ENCODE data around the gene TIMELESS.
"Not testable (repeated sequence)": the region's sequence is repeated elsewhere in the genome, so short reads cannot be mapped to it uniquely, and the experiment has no call there.

Gene TIMELESS

DNA sequence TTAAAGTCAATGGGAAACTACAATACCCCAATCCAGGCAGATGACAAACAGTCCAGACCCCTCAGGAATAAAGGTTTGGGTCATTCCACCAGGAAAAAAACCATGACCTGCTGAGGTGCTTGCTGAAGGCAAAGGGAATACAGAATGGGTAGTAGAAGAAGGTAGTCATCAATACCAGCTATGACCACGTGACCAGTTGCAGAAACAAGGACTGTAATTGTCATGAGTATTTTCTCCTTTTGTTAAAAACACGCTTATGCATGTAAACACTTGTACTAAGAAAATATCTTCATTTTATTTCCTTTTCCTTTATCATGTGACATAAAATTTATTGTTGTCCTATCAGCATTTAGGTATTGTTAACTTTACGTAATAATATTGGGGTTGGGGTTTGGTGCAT, 45.0 kb downstream of the TIMELESS start:
- DNase-seq (ENCODE audit: low spot score), result not testable (repeated sequence)

DNA sequence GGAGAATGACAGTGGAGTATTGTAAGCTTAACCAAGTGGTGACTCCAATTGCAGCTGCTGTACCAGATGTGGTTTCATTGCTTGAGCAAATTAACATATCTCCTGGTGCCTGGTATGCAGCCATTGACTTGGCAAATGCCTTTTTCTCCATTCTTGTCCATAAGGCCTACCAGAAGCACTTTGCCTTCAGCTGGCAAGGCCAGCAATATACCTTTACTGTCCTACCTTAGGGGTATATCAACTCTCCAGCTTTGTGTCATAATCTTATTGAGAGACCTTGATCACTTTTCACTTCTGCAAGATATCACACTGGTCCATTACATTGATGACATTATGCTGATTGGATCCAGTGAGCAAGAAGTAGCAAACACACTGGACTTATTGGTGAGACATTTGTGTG, 47.6 kb downstream of the TIMELESS start:
- not testable (repeated sequence) for DNase-seq (ENCODE audit: low spot score)

DNA sequence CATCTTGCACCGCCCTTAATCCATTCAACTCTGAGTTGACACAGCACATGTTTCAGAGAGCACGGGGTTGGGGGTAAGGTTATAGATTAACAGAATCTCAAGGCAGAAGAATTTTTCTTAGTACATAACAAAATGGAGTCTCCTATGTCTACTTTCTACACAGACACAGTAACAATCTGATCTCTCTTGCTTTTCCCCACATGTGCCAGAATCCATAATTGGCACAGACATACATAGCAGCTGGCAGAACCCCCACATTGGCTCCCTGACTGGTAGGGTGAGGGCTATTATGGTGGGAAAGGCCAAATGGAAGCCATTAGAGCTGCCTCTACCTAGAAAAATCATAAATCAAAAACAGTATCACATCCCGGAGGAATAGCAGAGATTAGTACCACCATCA, 48.1 kb downstream of the TIMELESS start:
- DNase-seq (ENCODE audit: low spot score), result not testable (repeated sequence)

DNA sequence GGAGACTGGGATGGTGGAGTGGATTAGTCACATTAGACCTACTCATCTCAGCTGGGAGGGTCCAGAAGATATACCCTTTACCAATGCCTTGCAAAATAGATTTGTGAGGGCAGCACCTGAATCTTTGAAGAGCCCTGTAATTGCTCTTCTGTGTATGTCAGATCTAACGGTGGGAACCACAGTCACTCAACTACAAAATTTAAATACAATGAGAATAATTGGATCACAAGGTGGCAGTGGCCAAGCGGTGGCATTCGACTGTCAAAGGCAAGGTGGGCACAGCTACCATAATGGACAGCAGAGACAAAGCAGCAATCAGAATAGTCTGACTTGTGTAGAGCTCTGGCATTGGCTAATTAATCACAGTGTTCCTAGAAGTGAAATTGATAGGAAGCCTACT, 49.8 kb downstream of the TIMELESS start:
- not testable (repeated sequence) for DNase-seq (ENCODE audit: low spot score)

DNA sequence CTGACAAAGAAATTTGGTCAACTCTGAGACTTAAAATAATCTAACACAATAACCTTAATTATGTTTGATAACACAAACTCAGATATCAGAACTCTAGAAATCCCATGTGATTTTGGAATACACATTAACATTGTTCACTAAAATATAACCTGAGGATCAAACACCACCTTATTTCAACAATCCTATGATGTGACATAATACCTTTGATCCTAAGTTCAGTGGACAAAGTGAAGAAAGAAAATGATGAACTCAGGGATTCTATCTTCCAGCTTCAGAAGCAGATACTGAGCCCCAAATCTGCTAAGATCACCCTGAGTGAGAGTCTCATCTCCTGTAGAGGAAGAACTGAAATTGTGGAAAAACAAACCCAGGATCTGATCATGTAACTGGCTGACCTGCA, 50.9 kb downstream of the TIMELESS start:
- DNase-seq (ENCODE audit: low spot score), result no peak

DNA sequence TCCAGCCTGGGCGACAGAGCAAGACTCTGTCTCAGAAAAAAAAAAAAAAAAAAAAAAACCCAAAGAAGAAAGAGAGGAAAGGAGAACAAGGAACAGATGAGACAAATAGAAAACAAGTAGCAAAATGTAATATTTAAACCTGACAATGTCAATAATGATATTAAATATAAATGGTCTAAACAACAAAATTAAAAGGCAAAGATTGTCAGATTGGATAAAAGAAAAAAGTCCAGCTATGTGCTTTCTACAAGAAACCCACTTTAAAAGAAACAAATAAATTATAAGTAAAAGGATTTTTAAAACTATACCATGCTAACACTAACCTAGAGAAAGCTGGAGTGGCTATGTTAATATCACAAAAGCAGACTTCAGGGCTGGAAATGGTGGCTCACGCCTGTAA, 56.9 kb downstream of the TIMELESS start:
- no peak for DNase-seq (ENCODE audit: low spot score)

DNA sequence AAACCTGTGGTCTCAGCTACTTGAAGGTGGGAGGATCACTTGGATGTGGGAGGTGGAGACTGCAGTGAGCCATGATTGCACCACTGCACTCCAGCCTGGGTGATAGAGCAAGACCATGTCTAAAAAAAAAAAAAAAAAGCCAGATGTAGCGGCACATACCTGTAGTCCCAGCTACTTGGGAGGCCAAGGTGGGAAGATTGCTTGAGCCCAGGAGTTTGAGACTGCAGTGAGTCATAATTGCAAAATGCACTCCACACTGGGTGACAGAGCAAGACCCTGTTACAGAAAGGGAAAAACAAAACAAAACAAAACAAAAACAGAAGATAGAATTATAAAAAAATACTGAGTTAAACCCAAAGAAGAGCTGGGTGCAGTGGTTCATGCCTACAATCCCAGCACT, 57.5 kb downstream of the TIMELESS start:
- no peak for DNase-seq (ENCODE audit: low spot score)

DNA sequence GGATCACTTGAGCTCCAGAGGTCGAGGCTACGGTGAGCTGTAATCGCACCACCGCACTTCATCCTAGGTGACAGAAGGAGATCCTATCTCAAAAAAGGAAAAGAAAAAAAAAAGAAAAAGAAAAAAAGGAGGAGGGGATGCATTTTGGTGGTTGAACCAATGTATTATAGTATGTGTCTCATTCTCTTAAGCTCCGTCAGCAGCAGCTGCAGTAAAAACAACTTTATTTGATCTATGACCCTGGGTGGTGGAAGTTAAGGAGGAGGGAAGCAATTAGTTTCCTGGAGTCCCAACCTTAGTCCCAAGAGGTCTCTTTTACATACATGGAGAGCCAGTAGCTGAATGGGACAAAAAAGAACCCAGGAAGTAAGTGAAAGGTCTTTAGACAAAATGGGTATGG, 59.8 kb downstream of the TIMELESS start:
- no peak for DNase-seq (ENCODE audit: low spot score)

DNA sequence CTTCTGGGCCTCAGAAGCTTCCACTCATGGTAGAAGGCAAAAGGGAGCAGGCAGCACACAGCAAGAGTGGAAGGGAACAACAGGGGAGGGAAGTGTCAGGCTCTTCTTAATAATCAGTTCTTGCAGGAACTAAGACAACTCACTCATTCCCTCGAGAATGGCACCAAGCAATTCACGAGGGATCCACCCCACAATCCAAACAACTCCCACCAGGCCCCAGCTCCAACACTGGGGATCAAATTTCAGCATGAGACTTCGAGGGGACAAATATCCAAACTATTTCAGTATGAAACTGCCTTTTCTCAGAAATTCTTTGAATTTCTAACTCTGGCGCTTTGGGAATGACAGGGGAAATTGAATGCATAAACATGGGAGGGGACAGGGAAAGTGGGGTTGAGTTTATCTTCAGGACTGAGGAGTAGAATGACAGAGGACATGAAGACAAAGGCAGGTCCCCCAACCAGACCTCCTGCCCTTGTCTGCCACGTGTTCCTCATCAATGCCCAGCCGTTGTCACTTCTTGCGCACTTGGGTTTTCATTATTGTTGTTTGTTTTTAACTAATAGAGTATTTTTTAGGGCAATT, 62.0 kb downstream of the TIMELESS start:
- no peak for DNase-seq (ENCODE audit: low spot score)

DNA sequence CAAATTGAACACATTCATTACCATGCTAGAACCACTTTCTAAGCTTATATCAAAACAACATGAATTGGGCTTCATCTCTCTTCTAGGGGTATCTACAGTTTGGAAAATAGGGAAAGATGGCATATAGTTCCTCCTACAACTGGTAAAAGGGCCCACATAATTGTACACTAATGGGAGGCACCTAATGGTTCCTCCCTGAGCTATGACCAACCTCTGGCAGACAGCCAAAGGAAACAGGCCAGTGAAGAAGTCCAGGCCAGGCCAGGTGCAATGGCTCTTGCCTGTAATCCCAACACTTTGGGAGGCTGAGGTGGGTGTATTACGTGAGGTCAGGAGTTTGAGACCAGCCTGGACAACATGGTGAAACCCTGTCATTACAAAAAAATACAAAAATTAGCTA, 63.4 kb downstream of the TIMELESS start:
- DNase-seq (ENCODE audit: low spot score), result no peak

DNA sequence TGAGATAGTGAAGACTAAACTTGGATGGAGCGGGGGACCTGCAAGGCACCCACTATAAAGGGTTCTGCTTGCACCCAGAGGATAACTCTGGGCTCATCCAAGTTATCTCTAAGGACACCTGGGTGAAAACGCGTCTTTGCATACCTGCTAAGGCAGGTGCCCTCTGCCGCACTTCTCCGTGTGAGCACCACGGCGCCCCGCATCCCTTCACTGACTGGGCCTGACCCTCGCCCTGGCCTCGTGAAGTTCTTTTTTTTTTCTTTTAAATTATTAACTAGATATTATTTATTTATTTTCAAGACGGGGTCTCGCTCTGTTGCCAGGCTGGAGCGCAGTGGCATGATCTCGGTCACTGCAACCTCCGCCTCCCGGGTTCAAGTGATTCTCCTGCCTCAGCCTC, 66.6 kb downstream of the TIMELESS start:
- no peak for DNase-seq (ENCODE audit: low spot score)

DNA sequence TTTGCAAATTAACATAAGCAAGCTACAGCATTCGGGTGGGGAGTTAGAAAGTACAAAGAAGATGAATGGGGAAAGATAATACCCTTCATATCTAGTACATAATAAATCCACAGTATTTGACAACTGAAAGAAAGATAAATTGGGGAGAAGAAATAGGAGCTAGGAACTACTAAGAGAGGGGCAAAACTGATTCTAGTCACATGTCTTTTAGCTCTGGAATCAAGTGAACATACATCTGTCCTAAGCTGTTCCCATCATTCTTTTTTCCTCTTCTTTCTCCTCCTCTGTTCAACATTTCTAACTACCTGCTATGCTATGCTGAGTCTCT, 71.3 kb downstream of the TIMELESS start:
- DNase-seq (ENCODE audit: low spot score), result no peak

DNA sequence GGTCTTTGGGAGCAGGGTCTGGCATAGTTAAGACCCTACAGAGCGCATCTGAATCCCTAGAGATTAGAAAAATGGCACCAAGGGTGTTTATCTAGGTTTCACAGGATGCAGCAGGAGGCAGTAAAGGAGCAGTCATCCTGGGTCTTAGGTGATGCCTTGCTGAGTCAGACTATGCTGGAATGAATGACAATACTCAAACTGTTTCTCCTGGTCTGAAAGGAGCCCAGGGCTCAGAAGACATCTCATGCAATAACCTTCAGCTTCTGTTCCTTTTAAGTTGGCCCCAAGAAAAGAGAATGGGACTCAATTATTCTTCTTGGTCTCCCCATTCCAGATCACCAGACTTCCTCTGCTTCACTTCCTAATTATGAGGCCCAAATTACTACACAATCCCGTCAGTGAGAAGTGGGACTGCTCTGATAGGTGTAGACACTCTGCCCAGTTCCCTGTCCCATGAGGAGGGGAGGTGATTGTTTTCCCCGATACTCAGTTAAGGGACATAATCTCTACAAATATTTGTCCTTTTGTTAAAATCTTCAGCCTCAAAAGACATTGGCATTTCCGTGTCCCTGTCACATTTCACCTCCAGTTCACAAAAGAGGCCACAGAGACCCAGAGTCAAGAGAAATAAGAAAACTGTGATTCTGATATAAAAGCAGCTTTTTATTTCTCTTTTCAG, 71.8 kb downstream of the TIMELESS start:
- DNase-seq (ENCODE audit: low spot score), result no peak

DNA sequence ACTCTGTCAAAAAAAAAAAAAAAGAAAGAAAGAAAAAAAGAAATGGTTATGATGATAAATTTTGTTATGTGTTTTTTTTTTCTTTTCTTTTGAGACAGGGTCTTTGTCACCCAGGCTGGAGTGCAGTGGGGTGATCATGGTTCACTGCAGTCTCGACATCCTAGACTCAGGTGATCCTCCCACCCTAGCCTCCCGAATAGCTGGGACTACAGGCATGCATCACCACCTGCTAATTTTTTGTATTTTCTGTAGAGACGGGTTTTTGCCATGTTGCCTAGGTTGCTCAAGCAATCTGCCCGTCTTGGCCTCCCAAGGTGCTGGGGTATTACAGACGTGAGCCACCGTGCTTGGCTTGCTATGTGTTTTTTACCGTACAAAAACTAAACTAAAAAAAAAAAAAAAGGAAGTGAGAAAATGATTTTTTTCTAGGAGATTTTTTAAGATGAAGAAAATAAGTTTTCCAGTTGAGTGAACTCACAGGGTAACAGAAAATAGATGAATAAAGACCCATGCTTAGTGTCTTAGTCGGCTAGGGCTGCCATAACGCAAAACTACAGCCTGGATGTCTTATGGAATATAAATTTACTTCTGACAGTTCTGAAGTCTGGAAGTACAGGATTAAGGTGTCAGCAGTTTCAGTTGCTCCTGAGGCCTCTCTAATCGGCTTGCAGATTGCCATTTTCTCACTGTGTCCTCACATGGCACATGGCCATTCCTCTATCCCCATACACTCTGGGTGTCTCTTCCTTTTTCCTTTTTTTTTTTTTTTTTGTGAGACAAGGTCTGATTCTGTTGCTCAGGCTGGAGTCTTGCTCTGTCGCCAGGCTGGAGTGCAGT, 73.4 kb downstream of the TIMELESS start:
- DNase-seq (ENCODE audit: low spot score), result no peak

DNA sequence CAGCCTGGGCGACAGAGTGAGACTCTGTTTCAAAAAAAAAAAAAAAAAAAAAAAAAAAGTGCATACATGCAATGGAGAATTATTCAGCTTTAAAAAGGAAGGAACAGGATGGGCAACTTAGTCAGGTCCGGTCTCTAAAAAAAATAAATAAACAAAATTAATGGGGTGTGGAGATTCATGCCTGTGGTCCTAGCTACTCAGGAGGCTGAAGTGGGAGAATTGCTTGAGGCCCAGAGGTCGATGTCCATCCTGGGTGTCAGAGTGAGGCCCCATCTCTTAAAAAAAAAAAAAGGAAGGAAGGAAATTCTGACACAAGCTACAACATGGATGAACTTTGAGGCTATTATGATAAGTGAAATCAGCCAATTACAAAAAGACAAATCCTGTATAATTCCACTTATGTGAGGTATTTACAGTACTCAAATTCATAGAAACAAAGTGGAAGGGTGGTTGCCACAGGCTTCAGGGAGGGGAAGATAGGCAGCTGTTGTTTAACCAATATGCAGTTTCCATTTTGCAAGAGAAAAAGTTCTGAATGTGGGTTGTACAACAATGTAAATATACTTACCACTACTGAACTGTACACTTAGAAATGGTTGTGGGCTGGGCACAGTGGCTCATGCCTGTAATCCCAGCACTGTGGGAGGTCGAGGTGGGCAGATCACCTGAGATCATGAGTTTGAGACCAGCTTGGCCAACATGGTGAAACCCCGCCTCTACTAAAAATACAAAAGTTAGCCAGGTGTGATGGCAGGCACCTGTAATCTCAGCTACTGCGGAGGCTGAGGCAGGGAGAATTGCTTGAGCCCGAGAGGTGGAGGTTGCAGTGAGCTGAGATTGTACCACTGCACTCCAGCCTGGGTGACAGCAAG, 74.3 kb downstream of the TIMELESS start:
- no peak for DNase-seq (ENCODE audit: low spot score)

DNA sequence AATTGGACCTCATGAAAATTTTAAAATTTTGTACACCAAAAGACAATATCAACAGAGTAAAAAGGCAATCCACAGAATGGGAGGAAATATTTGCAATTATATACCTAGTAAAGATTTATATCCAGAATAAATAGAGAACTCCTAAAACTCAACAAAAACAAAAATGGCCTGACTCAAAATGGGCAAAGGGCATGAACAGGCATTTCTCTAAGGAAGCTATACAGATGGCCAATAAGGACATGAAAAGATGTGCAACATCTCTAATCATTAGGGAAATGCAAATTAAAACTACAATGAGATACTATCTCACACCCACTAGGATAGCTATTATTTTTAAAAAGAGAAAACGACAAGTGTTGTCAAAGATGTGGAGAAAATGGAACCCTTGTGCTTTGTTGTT, 75.7 kb downstream of the TIMELESS start:
- no peak for DNase-seq (ENCODE audit: low spot score)

DNA sequence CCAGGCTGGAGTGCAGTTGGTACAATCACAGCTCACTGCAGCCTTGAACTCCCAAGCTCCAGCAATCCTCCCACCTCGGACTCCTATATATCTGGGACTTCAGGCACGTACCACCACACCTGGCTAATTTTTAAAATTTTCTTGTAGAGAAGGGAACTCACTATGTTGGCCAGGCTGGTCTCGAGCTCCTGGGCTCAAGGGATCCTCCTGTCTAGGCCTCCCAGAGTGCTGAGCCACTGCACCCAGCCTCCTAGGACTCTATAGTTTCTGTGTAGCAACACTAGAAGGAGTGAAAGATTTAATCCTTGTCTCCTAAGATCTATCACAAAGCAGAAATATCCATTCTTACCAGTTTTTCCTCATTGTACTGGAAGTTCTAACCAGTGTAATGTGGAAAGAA, 82.3 kb downstream of the TIMELESS start:
- no peak for DNase-seq (ENCODE audit: low spot score)

Data from globus pallidus (tissue), 1 donor.